ENCODE measurements around the gene CRYBG1. TPM values are rescaled to one million over a fixed set of nuclear protein-coding genes. Genes with fewer than 3 reads are reported as not detected.
"Not testable (repeated sequence)": the region's sequence is repeated elsewhere in the genome, so short reads cannot be mapped to it uniquely, and the experiment has no call there.

CRYBG1 gene
- total and polyA plus RNA-seq, 2 of the 13 experiments (the other 11 are each of a cell fraction or from before 2014, with no cell fraction given) = 10.1 to 21.9 TPM

DNA sequence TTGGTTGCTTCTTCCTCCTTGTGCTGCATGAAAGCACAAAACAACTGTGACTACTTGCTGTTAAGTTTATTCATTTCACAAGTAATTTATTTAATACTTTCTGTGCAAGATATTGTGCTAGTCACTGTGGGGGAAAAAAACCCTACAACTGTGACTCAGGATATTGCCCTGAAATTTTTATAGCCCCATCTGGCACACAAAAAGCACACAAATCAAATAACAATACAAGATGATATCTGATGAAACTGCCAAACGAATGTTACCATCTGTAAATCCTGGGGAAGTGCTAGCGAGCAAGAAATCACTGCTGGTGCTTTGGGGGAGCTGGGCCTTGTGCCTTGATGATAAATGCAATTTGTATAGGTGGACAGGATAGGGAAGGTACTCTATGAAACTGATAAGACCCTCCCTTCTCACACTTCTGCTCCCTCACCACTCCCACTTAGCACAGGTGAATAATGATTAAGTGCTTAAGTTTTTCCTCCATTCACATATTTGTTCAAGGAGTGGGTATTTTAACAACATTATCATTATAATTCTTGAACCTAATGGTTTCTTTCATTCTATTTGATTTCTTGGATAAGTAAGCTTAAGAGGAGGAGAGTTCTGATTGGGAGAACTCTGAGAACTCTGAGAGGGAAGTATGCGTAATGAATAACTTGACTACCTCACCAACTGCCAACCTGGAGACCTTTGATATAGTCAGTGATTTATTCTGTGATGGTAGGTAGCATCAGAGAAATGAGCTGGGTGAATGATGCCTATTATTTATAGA lies 153.5 kb downstream of the CRYBG1 start (continued):
- no peak for TF ChIP-seq TIGD3 (CRISPR knock-in tag; IDR thresholded peaks at IDR 0.05; ENCODE audit: borderline replicate concordance)

DNA sequence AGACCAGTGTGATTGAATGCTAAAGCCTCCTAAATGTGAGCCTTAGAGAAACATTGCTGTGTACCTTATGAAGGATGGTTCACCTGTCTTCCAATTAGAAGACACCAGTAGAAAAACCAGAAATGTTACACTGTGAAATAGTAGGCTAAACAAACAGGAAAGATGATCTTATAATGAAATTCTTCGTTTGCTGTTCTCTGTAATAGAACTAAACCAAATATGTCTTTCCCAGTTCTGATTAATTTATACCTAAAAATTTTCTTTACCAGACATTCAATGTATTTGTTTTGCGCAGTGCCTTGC lies 154.0 kb downstream of the CRYBG1 start:
- BruUV-seq (replicated peaks) = no TSS peak
- ChIA-PET CTCF (ENCODE audit: low intra/inter-chr PET ratio, low total read pairs) (no interaction called here), POLR2A (no interaction called here)
- TF ChIP-seq, protein P1, sequence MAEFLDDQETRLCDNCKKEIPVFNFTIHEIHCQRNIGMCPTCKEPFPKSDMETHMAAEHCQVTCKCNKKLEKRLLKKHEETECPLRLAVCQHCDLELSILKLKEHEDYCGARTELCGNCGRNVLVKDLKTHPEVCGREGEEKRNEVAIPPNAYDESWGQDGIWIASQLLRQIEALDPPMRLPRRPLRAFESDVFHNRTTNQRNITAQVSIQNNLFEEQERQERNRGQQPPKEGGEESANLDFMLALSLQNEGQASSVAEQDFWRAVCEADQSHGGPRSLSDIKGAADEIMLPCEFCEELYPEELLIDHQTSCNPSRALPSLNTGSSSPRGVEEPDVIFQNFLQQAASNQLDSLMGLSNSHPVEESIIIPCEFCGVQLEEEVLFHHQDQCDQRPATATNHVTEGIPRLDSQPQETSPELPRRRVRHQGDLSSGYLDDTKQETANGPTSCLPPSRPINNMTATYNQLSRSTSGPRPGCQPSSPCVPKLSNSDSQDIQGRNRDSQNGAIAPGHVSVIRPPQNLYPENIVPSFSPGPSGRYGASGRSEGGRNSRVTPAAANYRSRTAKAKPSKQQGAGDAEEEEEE (CRISPR knock-in tag; IDR thresholded peaks at IDR 0.05; ENCODE audit: borderline replicate concordance) = no peak
- TF ChIP-seq XRCC5 (optimal IDR thresholded peaks at IDR 0.05; ENCODE audit: low read length) (no peak), ZNF333 (CRISPR knock-in tag; IDR thresholded peaks at IDR 0.05; ENCODE audit: borderline replicate concordance) (no peak), TP53 (CRISPR knock-in tag; conservative IDR thresholded peaks at IDR 0.05) (no peak), HMGA1 (CRISPR knock-in tag; conservative IDR thresholded peaks at IDR 0.05) (no peak), POGZ (CRISPR knock-in tag; IDR thresholded peaks at IDR 0.05) (no peak), CHD4 (IDR thresholded peaks at IDR 0.05; ENCODE audit: borderline replicate concordance, low read length) (no peak), TEF (CRISPR knock-in tag; IDR thresholded peaks at IDR 0.05) (no peak), ZNF207 (IDR thresholded peaks at IDR 0.05; ENCODE audit: borderline replicate concordance) (no peak), ZSCAN31 (CRISPR knock-in tag; IDR thresholded peaks at IDR 0.05; ENCODE audit: low read depth) (no peak)
- FAIRE-seq (no peak), ATAC-seq (no peak), DNase-seq (ENCODE audit: low spot score) (no peak)
- WGBS (ENCODE audit: low lambda C conversion rate) = 77% methylated on average over 2 of the region's 2 CpGs
- Histone ChIP-seq H4K20me1 (ENCODE audit: insufficient read depth, low read length) (no peaks in the 10 kb centered on the region), H3K9ac (ENCODE audit: insufficient read depth, low read depth, low read length) (no peak overlapping the region), H3K27ac (ENCODE audit: extremely low read length, insufficient read depth, low read length) (no peak overlapping the region), H3K4me3 (replicated peaks in 1 of 3; ENCODE audit: insufficient read depth in 1 of 3, low read depth in 2 of 3, low read length in 3 of 3) (peak overlapping the region; percentile 67 to 79 (median 68); a peak in 5 of 6 replicates), H3K79me2 (ENCODE audit: insufficient read depth, low read length) (peaks cover 32% of the 10 kb centered on the region), H3K9me3 (ENCODE audit: low read length) (no peaks in the 10 kb centered on the region), H3K4me1 (ENCODE audit: insufficient read depth, low read length) (peaks cover 53% of the 10 kb centered on the region), H2AFZ (ENCODE audit: low read length) (no peak overlapping the region), H3K4me2 (ENCODE audit: low read depth, low read length) (peak overlapping the region; percentile 98), H3K27me3 (ENCODE audit: control insufficient read depth in 1 of 2, insufficient read depth in 2 of 2, low read length in 2 of 2) (peaks cover 0 to 10% of the 10 kb centered on the region in 2 experiments; a peak in 3 of 5 replicates), H3K36me3 (replicated peaks in 1 of 2; ENCODE audit: control insufficient read depth in 1 of 2, insufficient read depth in 2 of 2, low read length in 2 of 2) (peaks cover 0 to 7% of the 10 kb centered on the region in 2 experiments; a peak in 1 of 5 replicates)
- intact Hi-C loops (cut with micrococcal nuclease; ENCODE audit: unreplicated experiment) = loop anchor here (5.0 kb wide), 2 partner anchors 33 to 177 kb away; no protein-coding TSS in a partner anchor
- in situ Hi-C loops (cut with HindIII; ENCODE audit: extremely low pct_ligation_motif_present, low pct_unique_long_range_greater_than_20kb) = no loop called here

DNA sequence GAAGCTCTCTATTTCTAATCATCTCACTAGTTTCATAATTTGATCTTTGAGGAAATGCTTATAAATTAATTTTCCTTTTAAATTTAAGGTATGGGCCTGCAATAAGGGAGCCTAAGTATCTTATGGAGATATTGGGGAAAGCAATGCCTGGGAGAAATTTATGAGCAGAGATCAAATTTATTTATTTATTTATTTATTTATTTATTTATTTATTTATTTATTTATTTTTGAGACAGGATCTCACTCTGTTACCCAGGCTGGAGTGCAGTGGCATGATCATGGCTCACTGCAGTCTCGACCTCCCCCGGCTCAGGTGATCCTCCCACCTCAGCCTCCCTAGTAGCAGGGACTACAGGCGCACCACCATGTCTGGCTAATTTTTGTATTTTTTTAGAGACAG lies 155.1 kb downstream of the CRYBG1 start:
- CTCF ChIA-PET (ENCODE audit: low intra/inter-chr PET ratio, low total read pairs); H2AFZ ChIP-seq (ENCODE audit: low read length); H3K27ac ChIP-seq (ENCODE audit: extremely low read length, insufficient read depth, low read length); POLR2A ChIA-PET; FAIRE-seq; H3K9me3 ChIP-seq (ENCODE audit: low read length); intact Hi-C loops (cut with micrococcal nuclease; ENCODE audit: unreplicated experiment); H3K27me3 ChIP-seq (ENCODE audit: control insufficient read depth in 1 of 2, insufficient read depth in 2 of 2, low read length in 2 of 2); in situ Hi-C loops (cut with HindIII; ENCODE audit: extremely low pct_ligation_motif_present, low pct_unique_long_range_greater_than_20kb); BruUV-seq (replicated peaks); H3K9ac ChIP-seq (ENCODE audit: insufficient read depth, low read depth, low read length); DNase-seq (ENCODE audit: low spot score); ATAC-seq; H4K20me1 ChIP-seq (ENCODE audit: insufficient read depth, low read length): not testable (repeated sequence)
- peaks cover 47% of the 10 kb centered on the region for H3K4me1 ChIP-seq (ENCODE audit: insufficient read depth, low read length)
- peak overlapping the region; percentile 98 for H3K4me2 ChIP-seq (ENCODE audit: low read depth, low read length)
- peaks cover 32% of the 10 kb centered on the region for H3K79me2 ChIP-seq (ENCODE audit: insufficient read depth, low read length)
- H3K4me3 ChIP-seq (replicated peaks in 1 of 3; ENCODE audit: insufficient read depth in 1 of 3, low read depth in 2 of 3, low read length in 3 of 3) = peak overlapping the region in 1 of 3 experiments; percentile 67; a peak in 2 of 6 replicates
- WGBS (ENCODE audit: low lambda C conversion rate) = 100% methylated on average over 3 of the region's 3 CpGs
- peaks cover 2 to 17% of the 10 kb centered on the region in 2 experiments; a peak in 3 of 5 replicates for H3K36me3 ChIP-seq (replicated peaks in 1 of 2; ENCODE audit: control insufficient read depth in 1 of 2, insufficient read depth in 2 of 2, low read length in 2 of 2)
